NK-92 treated with Interleukin-12 subunit alpha and Interleukin-12 subunit beta, amount 100 ng/mL, for 24 hours (cell line): ENCODE data around the gene LRRC74B.
"Not testable (repeated sequence)": the region's sequence is repeated elsewhere in the genome, so short reads cannot be mapped to it uniquely, and the experiment has no call there.

Source experiments
- DNase-seq: peaks from one replicate; lab custom pipeline; 2025; lab: John Stamatoyannopoulos, UW

The LRRC74B gene

DNA sequence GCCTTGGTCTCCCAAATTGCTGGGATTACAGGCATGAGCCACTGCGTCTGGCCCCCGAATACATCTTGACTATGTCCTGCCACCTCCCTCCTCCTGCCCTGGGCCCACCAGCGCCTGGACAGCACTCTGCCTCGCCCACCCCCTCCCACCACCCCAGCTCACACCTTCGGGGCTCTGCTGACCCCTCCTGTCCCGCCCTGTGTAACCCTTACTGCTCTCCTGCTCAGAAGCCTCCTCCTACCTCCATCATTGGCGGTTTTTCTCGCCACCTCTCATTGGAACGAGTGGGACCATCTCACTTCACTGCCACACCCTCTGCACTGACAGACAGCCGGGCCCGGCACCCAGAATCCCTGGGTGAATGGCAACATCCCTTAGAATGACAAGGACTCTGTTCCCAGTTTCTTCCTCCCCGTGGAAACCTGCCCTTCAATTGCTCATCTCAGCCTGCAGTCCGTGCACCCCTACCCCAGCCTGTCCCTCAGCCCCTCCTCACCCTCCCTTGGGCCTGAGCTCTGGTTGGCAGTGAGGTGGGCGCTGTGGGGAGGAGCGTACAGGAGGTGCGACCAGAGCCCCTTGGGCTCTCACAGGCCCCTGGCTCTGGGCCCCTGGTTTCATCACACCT lies 32.2 kb downstream of the LRRC74B start:
- no peak for DNase-seq

DNA sequence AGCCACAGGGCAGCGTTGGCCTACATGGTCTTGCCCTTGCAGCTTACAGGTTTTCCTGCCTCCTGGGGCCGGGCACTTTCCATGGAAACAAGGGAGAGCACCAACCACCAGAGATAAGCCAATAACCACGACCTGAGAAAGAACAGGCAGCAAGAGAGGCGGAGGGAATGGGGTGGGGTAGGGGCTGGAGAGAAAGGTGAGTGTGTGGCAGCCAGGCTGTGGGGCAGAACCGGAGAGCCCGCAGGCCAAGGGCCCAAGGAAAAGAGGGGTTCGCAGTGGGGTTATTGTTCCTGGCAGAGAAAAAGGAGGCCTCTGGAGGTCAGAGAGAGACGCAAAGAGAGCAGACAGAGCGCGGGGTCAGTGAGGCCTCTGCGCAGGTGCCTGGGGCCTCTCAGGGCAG lies 33.2 kb downstream of the LRRC74B start:
- no peak for DNase-seq

DNA sequence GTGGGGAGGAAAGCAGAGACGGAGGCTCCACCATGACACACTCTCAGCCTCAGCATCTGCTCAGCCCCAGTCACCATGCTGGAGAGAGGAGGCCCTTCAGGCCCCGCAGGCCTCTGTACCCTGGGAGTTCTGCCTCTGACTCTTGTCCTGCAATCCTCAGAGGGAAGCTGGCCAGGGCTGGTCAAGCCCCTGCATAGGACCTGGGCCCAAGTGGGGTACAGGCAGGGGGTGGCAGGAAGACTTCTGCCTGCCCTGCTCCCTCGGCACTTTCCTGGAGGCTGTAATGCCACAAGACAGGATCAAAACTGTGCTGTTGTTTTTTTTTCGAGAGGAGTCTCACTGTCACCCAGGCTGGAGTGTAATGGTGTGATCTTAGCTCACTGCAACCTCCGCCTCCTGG lies 33.7 kb downstream of the LRRC74B start:
- no peak for DNase-seq

DNA sequence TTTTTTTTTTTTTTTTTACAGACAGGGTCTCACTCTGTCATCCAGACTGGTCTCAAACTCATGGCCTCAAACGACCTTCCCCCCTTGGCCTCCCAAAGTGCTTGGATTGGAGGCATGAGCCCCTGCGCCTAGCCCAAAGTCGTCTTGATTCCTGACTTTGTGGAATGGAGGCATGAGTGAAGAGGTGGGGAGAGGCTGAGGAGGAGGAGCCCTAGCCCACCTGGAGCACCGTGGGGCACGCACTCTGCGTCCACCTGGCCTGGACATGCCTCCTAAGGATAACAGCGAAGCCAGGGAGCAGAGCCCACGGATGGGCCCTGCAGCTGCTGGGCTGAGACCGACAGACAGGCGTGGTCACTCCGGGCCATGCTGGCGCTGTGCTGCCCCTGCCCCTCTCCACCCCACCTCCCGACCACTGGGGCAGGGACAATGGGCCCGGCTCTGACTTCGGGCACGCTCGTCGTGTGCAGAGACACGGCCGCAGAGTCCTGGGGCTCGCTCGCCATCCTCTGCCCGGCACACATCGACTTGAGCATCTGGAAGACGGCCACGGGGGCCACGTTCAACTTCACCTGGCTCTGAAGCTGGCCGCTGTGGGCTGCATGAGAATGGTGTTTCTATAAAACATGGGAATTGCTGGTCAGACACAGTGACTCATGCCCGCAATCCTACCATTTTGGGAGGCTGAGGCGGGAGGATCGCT lies 34.8 kb downstream of the LRRC74B start:
- no peak for DNase-seq

DNA sequence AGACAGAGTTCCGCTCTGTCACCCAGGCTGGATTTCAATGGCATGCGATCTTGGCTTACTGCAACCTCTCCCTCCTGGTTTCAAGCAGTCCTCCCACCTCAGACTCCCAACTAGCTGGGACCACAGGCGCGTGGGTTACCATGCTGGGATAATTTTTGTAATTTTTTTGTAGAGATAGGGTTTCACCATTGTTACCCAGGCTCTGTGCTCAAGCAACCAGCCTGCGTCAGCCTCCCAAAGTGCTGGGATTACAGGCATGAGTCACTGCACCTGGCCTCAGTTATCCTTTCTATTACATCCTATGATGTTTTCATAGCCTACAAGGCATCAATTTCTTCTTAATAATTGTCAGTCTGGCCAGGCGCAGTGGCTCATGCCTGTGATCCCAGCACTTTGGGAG lies 36.5 kb downstream of the LRRC74B start:
- no peak for DNase-seq

DNA sequence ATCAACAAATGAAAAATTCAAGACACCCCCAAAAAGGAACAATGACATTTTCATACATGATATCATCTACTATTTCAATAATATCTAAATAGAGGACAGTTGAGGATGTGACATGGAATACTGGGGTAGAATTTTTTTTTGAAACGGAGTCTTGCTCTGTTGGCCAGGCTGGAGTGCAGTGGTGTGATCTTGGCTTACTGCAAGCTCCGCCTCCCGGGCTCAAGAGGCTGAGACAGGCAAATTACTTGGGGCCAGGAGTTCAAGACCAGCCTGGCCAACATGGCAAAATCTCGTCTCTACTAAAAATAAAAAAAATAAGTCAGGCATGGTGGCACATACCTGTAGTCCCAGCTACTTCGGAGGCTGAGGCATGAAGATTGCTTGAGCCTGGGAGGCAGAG lies 41.4 kb downstream of the LRRC74B start:
- DNase-seq = no peak

DNA sequence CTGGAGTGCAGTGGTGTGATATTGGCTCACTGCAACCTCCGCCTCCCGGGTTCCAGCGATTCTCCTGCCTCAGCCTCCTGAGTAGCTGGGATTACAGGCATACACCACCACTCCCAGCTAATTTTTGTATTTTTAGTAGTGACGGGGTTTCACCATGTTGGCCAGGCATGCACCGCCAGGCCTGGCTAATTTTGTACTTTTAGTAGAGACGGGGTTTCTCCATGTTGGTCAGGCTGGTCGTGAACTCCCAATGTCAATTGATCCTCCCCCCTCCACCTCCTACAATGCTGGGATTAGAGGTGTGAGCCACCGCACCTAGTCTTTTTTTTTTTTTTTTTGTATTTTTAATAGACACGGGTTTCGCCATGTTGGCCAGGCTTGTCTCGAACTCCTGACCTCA lies 42.2 kb downstream of the LRRC74B start:
- DNase-seq = not testable (repeated sequence)

DNA sequence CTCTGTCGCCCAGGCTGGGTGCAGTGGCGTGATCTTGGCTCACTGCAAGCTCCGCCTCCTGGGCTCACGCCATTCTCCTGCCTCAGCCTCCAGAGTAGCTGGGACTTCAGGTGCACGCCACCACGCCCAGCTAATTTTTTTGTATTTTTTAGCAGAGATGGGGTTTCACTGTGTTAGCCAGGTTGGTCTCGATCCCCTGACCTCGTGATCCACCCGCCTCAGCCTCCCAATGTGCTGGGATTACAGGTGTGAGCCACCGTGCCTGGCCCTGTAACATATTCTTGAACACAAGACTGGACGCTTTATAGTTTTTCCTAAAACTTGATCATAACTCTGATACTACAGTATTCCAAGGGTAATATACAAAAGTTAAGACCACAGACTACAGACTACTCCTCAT lies 45.5 kb downstream of the LRRC74B start:
- DNase-seq = not testable (repeated sequence)

DNA sequence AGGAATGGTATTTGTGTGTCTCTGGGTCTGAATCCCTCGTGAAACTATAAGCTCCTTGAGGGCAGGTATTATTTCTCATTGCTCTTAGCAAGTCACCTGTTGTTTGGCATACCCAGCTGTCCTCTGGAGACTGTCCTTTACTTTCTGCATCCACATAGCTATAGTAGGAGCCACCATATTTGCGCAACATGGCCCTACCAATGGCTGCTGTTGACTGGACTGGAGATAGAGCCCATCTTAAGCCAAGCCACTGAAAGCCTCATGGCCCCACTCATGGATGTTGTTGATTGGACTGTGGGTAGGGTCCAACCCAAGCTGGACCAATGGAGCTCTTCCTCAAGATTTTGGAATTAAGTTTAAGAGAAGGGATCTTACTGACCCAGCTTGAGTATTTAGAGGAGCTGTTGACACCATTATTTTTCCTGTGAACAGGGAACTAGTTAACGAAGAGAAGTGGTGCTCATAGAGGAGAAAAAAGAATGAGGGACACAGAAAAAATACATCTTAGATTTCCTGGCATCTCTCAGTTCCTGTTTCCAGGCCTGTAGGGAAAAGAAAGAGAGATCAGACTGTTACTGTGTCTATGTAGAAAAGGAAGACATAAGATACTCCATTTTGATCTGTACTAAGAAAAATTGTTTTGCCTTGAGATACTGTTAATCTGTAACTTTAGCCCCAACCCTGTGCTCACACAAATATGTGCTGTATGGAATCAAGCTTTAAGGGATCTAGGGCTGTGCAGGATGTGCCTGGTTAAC lies 47.2 kb downstream of the LRRC74B start:
- DNase-seq = no peak

DNA sequence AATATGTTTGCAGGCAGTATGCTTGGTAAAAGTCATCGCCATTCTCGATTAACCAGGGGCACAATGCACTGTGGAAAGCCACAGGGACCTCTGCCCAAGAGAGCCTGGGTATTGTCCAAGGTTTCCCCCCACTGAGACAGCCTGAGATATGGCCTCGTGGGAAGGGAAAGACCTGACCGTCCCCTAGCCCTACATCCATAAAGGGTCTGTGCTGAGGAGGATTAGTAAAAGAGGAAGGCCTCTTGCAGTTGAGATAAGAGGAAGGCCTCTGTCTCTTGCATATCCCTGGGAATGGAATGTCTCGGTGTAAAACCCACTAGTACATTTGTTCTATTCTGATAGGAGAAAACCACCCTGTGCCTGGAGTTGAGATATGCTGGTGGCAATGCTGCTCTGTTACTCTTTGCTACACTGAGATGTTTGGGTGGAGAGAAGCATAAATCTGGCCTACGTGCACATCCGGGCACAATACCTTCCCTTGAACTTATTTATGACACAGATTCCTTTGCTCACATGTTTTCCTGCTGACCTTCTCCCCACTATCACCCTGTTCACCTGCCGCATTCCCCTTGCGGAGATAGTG lies 47.9 kb downstream of the LRRC74B start:
- not testable (repeated sequence) for DNase-seq

DNA sequence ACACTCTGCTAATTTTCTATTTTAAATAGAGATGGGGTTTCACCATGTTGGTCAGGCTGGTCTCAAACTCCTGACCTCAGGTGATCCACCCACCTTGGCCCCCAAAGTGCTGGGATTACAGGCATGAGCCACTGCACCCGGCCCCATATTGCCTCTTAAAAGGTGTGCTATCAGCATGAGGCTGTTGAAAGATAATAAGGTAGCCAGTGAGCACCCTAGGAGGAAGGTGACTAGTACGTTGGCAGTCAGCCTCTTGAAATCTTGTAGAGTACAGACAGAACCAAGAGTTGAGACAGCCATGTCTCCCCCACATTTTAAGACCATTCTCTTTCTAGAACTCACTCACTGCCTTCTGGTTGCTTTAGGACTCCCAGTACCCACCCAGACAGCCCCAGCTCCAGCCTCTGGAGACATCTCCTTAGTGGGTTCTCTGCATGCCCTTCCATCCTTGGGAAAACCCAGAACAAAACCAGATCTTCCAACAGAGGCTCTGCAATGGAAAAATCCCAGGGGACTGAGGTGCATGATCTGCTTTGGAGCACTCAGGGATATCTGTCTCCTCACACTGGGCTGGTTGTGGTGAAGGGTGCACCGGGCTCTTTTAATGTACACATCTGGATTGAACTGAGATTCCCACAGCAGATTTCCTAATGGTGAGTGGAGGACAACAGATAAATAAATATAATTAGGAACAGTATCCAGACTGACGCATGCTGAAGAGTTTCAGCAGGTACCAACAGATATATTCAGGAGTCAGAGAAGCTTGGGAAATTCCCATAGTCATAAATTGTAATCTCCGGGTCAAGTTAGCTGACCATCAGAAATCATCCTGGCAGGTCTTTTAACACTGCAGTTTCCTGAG lies 49.4 kb downstream of the LRRC74B start:
- DNase-seq = no peak

DNA sequence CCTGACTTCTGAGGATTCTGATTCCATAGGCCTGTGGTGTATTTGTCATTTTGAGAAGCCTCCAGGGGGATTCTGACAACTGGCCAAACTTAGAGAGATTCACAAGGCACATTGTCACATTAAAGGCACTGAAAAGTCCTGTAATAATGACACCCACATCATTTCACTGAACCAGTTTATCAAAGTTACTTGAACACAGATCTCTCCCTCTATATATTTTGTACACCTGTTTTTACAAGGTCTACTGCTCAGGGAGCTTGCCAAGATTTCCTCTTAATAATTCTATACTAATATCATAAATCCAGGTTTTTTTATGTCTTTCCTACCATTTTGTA lies 50.0 kb downstream of the LRRC74B start:
- no peak for DNase-seq

DNA sequence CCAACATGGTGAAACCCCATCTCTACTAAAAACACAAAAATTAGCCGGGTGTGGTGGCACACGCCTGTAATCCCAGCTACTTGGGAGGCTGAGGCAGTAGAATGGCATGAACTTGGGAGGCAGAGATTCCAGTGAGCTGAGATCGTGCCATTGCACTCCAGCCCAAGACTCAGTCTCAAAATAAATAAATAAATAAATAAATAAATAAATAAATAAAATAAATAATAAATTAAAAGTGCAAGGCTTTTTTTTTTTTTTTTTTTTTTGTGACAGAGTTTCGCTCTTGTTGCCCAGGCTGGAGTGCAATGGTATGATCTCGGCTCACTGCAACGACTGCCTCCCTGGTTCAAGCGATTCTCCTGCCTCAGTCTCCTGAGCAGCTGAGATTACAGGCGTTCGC lies 51.1 kb downstream of the LRRC74B start:
- not testable (repeated sequence) for DNase-seq

DNA sequence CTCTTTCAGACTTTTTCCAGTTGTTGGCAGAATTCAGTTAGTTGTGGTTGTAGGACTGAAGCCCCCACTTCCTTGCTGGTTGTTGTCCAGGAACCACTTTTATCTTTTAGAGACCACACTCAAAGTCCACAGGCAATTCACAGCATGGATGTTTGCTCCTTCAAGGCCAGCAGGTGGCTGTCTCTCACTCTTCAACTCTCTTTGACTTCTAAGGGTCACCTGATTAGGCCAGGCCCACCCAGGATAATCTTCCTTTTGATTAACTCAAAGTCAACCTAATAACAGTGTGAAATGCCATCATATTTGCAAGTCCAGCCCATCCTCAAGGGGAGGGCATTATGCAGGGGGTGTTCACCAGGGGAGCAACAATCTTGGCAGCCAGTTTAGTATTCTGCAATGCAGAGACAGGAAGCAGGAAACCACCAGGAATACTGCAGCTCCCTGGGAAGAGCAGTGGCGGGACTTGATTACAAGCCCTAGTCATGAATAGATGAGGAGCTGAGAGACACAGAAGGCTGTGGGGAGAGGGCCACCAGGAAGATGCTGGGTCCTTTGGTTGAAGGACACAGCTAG lies 52.4 kb downstream of the LRRC74B start:
- no peak for DNase-seq

DNA sequence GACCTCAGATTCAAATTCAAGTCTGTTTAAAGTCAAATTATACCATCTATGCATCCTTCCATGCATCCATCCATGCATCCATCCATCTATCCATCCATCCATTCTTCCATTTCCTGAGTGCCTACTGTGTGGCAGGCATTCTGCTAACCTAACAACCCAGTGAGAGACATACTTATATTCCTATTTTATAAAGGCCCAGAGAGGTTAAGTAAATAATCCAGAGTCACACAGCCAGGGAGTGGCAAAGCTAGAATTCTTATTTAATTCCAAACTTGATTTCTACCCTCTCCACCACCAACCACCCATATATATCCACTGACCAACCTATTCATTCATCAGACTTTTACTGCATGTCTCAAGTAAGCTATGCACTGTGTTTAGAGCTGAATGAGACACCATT lies 53.8 kb downstream of the LRRC74B start:
- DNase-seq = no peak

DNA sequence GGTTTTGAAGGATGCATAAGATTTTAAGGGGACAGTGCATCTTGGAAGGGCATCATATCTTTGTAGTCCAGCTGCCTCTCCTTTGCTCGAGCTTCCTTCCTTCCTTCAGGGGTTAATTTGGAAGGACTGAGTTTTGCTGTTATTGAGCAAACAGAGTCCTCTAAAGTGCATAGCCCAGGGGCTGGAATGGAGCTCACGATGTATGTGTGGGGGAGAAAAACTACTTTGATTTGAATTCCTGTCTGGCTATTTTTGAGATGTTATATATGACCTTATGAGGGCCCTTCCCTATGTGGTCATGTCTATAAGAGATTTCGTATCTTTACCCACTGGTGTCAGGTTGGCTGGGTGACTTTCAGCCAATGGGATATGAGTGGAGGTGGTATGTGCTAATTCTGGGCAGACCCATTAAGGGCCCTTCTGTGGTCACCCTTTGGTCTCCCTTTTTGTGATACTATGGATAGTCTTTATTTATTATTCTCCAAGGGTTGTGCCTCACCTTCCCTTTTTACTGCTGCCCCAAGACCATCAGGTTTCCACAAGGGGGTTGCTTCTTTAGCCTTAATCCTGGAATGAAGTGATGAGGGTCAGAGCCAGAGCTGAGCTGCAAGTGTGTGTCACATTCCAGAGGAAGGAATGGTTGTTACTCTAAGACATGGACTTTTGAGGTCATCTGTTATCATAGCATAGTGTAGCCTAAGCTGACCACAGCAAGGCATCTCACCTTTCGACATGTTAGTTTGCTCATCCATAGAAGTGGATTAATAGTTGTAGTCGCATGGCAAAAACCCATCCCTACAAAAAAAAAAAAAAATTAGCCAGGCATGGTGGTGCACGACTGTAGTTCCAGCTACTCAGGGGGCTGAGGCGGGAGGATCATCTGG lies 54.6 kb downstream of the LRRC74B start:
- DNase-seq = no peak

DNA sequence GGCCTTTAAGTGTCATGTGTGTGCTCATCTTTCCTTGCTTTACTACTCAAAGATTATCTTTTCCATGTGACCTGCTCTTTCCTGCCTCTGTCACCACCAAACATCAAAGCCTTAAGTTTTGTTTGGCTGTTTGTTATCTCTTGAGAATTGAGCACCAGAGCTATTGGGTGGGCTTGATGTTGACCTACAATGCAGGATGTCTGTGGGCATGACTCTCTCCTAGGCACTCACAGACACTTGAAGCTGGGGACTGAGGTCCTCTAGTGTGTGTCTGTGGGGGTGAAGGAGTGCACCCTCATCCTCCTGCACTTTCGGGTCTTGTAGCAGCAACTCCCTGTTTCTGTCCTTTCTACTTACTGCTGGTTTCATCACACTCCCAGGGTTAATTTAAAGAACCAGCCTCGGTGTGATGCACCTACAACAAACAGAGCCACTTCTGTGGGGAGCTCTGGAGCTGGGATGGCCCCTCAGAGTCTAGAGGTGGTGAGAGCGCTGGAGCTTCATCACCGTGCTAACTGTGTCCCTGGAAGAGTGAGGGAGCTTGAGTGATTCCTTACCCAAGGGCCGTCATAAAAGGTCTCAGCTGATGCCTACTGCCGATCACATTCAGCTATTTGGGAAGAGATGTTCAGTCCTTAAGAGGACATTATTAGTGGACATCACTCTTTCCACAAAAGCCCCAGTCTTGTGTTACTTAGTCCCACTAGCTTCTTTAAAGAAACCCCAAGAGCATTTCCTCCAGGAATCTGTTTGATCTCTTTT lies 56.3 kb downstream of the LRRC74B start:
- no peak for DNase-seq

DNA sequence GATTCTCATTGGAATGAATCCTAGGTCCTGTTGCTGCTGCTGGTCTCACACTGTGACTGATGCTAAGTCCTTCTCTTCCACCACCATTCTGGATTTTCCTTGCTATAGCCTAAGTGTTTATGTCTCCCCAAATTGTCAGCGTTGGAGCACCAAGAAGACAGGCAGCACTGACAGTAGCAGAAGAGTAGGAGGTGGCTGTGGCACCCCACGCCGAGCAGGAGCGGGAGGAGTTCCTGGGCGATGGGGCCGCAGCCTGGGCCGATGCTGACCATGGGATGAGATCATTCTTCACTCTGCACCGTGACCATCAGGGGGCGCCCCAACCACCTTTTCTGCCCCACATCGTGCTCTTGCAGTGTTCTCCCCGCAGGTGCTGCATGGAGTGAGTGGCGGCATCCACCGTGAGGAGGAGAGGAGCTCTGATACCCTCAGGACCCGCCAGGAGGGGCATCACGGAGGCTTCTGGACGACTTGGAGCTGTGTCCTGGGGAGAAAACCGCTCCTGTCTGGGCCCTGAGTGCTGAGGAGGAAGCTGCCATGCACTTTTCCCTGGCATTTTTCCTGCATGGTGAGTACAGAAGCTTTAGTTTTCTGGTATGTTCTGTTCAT lies 57.0 kb downstream of the LRRC74B start:
- peak; percentile 50 for DNase-seq

DNA sequence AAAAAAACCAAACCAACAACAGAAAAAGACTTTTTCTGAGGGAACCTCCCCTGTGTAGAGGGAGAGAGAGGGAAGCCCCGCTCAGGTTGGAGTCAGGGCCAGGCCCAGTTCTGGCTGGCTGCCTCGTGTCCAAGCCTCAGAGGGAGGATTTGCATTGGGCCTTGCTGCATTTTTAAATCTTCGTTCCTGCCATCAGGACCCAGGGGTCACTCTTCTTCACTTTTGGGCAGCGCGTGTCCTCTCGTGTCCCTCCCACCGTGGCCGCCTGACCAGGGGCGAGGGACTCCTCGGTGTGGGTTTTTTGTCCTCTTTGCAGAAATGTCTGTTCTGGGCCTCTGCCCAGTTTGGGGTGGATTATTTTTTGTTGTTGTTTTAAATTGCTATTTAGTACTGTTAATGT lies 57.9 kb downstream of the LRRC74B start:
- no peak for DNase-seq
